Embryonic facial prominence (tissue), 1 donor: Measurements from ENCODE around the gene GLUD2.
"Not testable (repeated sequence)": the region's sequence is repeated elsewhere in the genome, so short reads cannot be mapped to it uniquely, and the experiment has no call there.

Source experiments
- DNase-seq: peaks from one replicate; pipeline ENCODE4 v3.0.0-alpha.2; 2016; ENCODE audit errors: extremely low spot score

GLUD2 gene

GRCh38 chrX:121047441-121048419 lies at the start of gene GLUD2:
GLUD2 (plus strand) TSS chrX:121047610; CDS start chrX:121047685, 75 bp downstream.
- not testable (repeated sequence) for DNase-seq

- DNase-seq: no peak
Observed at GRCh38 chrX:120999413-120999812, 48.0 kb upstream of the GLUD2 start.

- DNase-seq: no peak
Observed at GRCh38 chrX:121000589-121000988, 46.8 kb upstream of the GLUD2 start.

GRCh38 chrX:121008920-121009319 lies 38.5 kb upstream of the GLUD2 start:
- DNase-seq: no peak

- no peak for DNase-seq
Observed at GRCh38 chrX:121009764-121010163, 37.6 kb upstream of the GLUD2 start.

GRCh38 chrX:121010218-121010617 lies 37.2 kb upstream of the GLUD2 start:
- no peak for DNase-seq

- no peak for DNase-seq
Observed at GRCh38 chrX:121011254-121011653, 36.2 kb upstream of the GLUD2 start.

GRCh38 chrX:121013897-121014455 lies 33.4 kb upstream of the GLUD2 start:
- DNase-seq: no peak

GRCh38 chrX:121014826-121015225 lies 32.6 kb upstream of the GLUD2 start:
- DNase-seq: no peak

GRCh38 chrX:121028419-121028818 lies 19.0 kb upstream of the GLUD2 start:
- no peak for DNase-seq

GRCh38 chrX:121030083-121030482 lies 17.3 kb upstream of the GLUD2 start:
- no peak for DNase-seq

GRCh38 chrX:121032531-121032930 lies 14.9 kb upstream of the GLUD2 start:
- no peak for DNase-seq

- DNase-seq: no peak
Observed at GRCh38 chrX:121036137-121036536, 11.3 kb upstream of the GLUD2 start.

GRCh38 chrX:121036951-121037350 lies 10.5 kb upstream of the GLUD2 start:
- DNase-seq: no peak

- no peak for DNase-seq
Observed at GRCh38 chrX:121050781-121051180, 3.4 kb downstream of the GLUD2 start.

GRCh38 chrX:121052122-121052521 lies 4.7 kb downstream of the GLUD2 start:
- no peak for DNase-seq

- no peak for DNase-seq
Observed at GRCh38 chrX:121062289-121062688, 14.9 kb downstream of the GLUD2 start.

- DNase-seq: no peak
Observed at GRCh38 chrX:121064579-121064978, 17.2 kb downstream of the GLUD2 start.

- not testable (repeated sequence) for DNase-seq
Observed at GRCh38 chrX:121084247-121084646, 36.8 kb downstream of the GLUD2 start.

GRCh38 chrX:121084903-121085611 lies 37.6 kb downstream of the GLUD2 start:
- no peak for DNase-seq

GRCh38 chrX:121085612-121086010 lies 38.2 kb downstream of the GLUD2 start:
- no peak for DNase-seq

- DNase-seq: no peak
Observed at GRCh38 chrX:121093011-121093410, 45.6 kb downstream of the GLUD2 start.
